Measurements from ENCODE around the gene GMDS.

DNA sequence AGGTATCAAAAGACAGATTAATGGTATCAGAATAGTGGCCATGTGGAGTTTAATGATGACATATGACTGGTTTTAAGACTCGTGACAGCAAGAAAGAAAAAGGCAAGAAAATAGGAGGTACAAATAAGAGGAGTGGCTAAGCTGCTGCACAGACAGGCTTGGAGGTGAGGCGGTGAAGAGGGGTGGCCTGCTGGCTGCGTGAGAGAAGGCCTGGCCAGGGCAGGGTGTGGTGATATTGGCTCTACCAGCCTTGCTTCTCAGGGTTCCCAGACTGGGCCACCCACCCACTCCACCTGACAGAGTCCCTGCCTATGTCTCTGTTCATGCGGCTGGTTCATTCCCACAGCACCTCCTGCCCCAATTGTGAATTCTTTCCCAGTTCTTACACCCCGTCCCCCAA lies 529.0 kb downstream of the GMDS start:
- TF ChIP-seq CTCF (IDR thresholded peaks at IDR 0.05; ENCODE audit: extremely low read depth in 1 of 2, insufficient read depth in 1 of 2, low read depth in 1 of 2, low read length in 2 of 2) (no peak), JUN (IDR thresholded peaks at IDR 0.05; ENCODE audit: borderline replicate concordance, insufficient read depth, insufficient read length, low read depth) (no peak), POLR2A (IDR thresholded peaks at IDR 0.05; ENCODE audit: low read depth, low read length) (no peak), MYC (IDR thresholded peaks at IDR 0.05; ENCODE audit: low read depth, low read length) (no peak), POLR2AphosphoS5 (IDR thresholded peaks at IDR 0.05; ENCODE audit: insufficient read depth, low read depth, low read length) (no peak), EZH2 (IDR thresholded peaks at IDR 0.05; ENCODE audit: borderline replicate concordance, low read depth, low read length, severe bottlenecking) (no peak)
- TF ChIP-seq, protein P1, sequence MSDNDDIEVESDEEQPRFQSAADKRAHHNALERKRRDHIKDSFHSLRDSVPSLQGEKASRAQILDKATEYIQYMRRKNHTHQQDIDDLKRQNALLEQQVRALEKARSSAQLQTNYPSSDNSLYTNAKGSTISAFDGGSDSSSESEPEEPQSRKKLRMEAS (IDR thresholded peaks at IDR 0.05; ENCODE audit: insufficient read depth, insufficient read length) = no peak

Data from endothelial cell of umbilical vein (primary cell).